PC-9 (cell line): ENCODE results near the gene AMY1A. TPM values are rescaled to one million over a fixed set of nuclear protein-coding genes. Genes with fewer than 3 reads are reported as not detected.
"Not testable (repeated sequence)": the region's sequence is repeated elsewhere in the genome, so short reads cannot be mapped to it uniquely, and the experiment has no call there.

Experiments used
- BruUV-seq: library from RNA; stranded (reverse); fragments of 400-500 nt; replicated peaks from 2 replicates; lab custom pipeline; 2021; lab: Mats Ljungman, UMichigan
- CTCF ChIA-PET: fragments of 300-600 bp; sonication (Branson Sonifier 250); formaldehyde crosslinking; loops from one replicate; lab custom pipeline; 2022; ENCODE audit warnings: antibody characterized with exemption; lab: Charles Lee
- POLR2A ChIA-PET: fragments of 300-600 bp; sonication (Branson Sonifier 250); formaldehyde crosslinking; loops from one replicate; lab custom pipeline; 2022; ENCODE audit warnings: antibody characterized with exemption; ENCODE audit not compliant: unreplicated experiment; lab: Charles Lee
- DNase-seq, 2 experiments: peaks; one replicate each; pipeline versions ENCODE4 v3.0.0 to v3.0.0-alpha.2; 2015 to 2022; ENCODE audit warnings: mixed read lengths in 1 of 2
- H2AFZ ChIP-seq: fragments of 200-600 bp; sonication (generic); 2 replicates; pipeline ENCODE4 v1.8.1; 2017; ENCODE audit warnings: antibody characterized with exemption
- H3F3A ChIP-seq: fragments of 200-600 bp; sonication (generic); 2 replicates; pipeline ENCODE4 v1.8.1; 2017; ENCODE audit warnings: antibody characterized with exemption, mild to moderate bottlenecking, low read depth; ENCODE audit not compliant: insufficient read depth
- H3K27ac ChIP-seq: fragments of 200-600 bp; sonication (generic); 2 replicates; pipeline ENCODE4 v1.6.1; 2016; ENCODE audit warnings: mixed run types
- H3K27me3 ChIP-seq: fragments of 200-600 bp; sonication (generic); 2 replicates; pipeline ENCODE4 v1.6.1; 2016; ENCODE audit warnings: low read depth, mixed run types; ENCODE audit not compliant: insufficient read depth
- H3K36me3 ChIP-seq: fragments of 200-600 bp; sonication (generic); 2 replicates; pipeline ENCODE4 v1.6.1; 2016; ENCODE audit warnings: low read depth, mixed run types
- H3K4me1 ChIP-seq: fragments of 200-600 bp; sonication (generic); replicated peaks from 2 replicates; pipeline ENCODE4 v1.6.1; 2016; ENCODE audit warnings: mixed run types; ENCODE audit not compliant: insufficient read depth
- H3K4me2 ChIP-seq: fragments of 200-600 bp; sonication (generic); 2 replicates; pipeline ENCODE4 v1.6.1; 2017; ENCODE audit warnings: mixed run types
- H3K4me3 ChIP-seq: fragments of 200-600 bp; sonication (generic); 2 replicates; pipeline ENCODE4 v1.6.1; 2016; ENCODE audit warnings: mixed run types
- H3K79me2 ChIP-seq: fragments of 200-600 bp; sonication (generic); 2 replicates; pipeline ENCODE4 v1.6.1; 2017; ENCODE audit warnings: low read depth, mixed run types
- H3K9me2 ChIP-seq: fragments of 200-600 bp; sonication (generic); 2 replicates; pipeline ENCODE4 v1.8.1; 2017; ENCODE audit warnings: mild to moderate bottlenecking; ENCODE audit not compliant: insufficient read depth
- H3K9me3 ChIP-seq: fragments of 200-600 bp; sonication (generic); 2 replicates; pipeline ENCODE4 v1.8.1; 2016; ENCODE audit warnings: low read depth; ENCODE audit not compliant: insufficient read depth
- H4K20me1 ChIP-seq: fragments of 200-600 bp; sonication (generic); 2 replicates; pipeline ENCODE4 v1.8.1; 2017; ENCODE audit not compliant: insufficient read depth
- intact Hi-C: fragments of 100-400 bp; cut with micrococcal nuclease; formaldehyde crosslinking; loops from one replicate; pipeline ENCODE4 v1.10.0; 2022; ENCODE audit not compliant: unreplicated experiment
- total RNA-seq: library from RNA; stranded (reverse); gene quantifications from 2 replicates; pipeline ENCODE4 v1.2.3, GENCODE V29; 2021

AMY1A gene
- total RNA-seq, 1 experiment from 2014 or later = not detected

DNA sequence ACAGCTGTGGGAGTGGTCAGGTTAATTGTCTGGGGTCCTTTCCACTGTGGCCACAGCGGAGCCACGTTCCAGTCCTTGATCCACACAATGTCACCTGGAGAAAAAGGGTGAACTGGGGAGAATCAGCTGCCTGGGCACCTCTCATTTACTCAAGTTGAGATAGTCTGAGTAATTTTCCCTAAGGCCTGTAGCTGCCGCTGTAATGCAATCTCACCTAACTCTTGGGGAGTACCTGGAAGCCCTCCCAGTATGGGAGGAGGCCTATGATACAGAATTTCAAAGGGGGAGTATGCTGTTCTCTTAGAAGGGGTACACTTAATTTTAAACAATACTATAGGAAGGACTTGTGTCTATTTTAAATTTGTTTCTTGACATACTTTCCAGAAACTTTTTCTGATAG, 5.3 kb upstream of the AMY1A start:
- H3K27ac ChIP-seq, H3K36me3 ChIP-seq, H3K9me2 ChIP-seq, H3K4me3 ChIP-seq, H2AFZ ChIP-seq, H3F3A ChIP-seq, BruUV-seq, CTCF ChIA-PET, DNase-seq, H4K20me1 ChIP-seq, POLR2A ChIA-PET, H3K79me2 ChIP-seq, intact Hi-C loops, H3K4me1 ChIP-seq, H3K4me2 ChIP-seq, H3K27me3 ChIP-seq, H3K9me3 ChIP-seq: not testable (repeated sequence)

DNA sequence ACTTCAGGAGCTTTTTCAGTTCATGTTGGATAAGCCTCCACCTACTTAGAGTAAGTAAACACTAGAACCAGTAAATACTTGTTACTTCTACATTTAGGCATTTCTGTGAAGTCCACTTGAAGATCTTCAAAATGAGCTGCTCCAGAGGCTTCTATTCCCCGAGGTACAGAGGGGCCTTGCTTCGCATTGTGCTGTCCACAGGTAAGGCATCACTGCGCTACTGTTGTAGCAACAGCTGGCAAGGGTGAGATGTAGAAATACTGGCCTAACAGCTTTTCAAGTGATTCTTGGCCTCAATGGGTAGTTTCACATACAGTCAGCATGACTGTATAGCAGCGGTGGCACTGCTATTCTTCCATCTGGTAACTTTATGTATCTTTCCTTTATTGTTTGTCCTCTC, 4.7 kb upstream of the AMY1A start:
- H3K4me2 ChIP-seq, H3K9me3 ChIP-seq, H3K4me1 ChIP-seq, DNase-seq, H4K20me1 ChIP-seq, H3K36me3 ChIP-seq, H2AFZ ChIP-seq, H3K9me2 ChIP-seq, H3K27ac ChIP-seq, H3K79me2 ChIP-seq, H3K4me3 ChIP-seq, BruUV-seq, H3F3A ChIP-seq, intact Hi-C loops, POLR2A ChIA-PET, H3K27me3 ChIP-seq, CTCF ChIA-PET: not testable (repeated sequence)

DNA sequence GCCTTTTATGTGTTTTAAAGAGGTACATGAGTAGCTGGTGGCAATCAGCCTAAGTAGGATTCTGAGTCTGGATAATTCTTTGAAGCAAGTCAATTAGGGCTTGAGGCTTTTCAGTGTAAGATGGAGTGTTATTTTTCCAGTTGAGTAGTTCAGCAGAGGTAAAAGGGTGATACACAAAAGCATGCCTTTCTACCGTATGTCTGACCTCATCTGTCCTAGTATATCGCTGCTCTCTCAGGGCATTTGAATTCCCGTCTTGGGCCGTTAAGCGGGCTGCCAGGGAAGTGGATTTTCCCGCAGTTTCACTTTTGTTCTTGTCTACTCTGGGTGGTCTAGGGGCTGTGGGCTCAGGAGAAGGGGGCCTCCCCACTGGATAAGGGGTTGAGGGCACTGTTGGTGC, 1.4 kb upstream of the AMY1A start:
- H3K79me2 ChIP-seq, H3K4me1 ChIP-seq, H3K27me3 ChIP-seq, CTCF ChIA-PET, H3K9me3 ChIP-seq, H3K9me2 ChIP-seq, POLR2A ChIA-PET, H3K36me3 ChIP-seq, H2AFZ ChIP-seq, H3F3A ChIP-seq, BruUV-seq, H3K27ac ChIP-seq, H3K4me3 ChIP-seq, intact Hi-C loops, DNase-seq, H3K4me2 ChIP-seq, H4K20me1 ChIP-seq: not testable (repeated sequence)

DNA sequence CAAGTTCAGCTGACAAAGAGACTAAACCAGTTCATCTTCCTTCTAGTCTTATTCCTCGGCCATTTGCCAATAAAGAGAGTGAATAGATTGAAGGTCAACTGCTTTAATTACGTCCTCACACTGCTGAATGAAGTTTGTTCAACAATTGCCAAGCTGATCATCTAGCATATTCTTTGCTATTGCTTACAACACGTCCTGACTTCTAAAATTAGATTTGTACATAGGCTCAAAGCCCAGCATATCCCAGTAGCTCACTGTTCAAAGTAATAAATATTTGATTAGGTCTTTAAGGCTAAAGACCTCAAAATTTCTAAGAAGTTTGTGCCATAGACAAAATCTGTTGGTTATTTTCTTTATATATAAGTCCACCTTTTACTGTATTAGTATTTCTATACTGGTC, 20.8 kb downstream of the AMY1A start:
- H3K4me1 ChIP-seq, CTCF ChIA-PET, intact Hi-C loops, BruUV-seq, H4K20me1 ChIP-seq, H3K9me3 ChIP-seq, H3K27me3 ChIP-seq, H3K4me2 ChIP-seq, H3F3A ChIP-seq, H3K79me2 ChIP-seq, H3K4me3 ChIP-seq, POLR2A ChIA-PET, DNase-seq, H3K36me3 ChIP-seq, H3K9me2 ChIP-seq, H2AFZ ChIP-seq, H3K27ac ChIP-seq: not testable (repeated sequence)

DNA sequence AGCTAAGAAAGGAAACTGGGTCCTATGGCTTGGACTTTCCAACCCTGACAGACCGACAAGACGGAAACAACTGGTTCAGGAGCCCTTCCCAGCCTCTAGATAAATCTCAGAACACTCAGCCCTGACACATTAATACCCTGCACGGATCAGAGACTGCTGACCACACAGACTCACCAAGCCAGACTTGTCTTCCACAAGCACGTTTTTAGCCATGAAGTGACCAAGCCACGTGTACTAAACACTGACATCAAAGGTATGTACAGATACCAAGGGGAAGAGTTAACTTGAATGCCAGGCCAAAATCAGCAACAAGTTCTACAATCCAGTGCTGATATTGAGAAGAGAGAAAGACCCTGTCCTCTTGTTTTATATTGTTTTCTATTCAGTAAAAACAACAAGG, 40.5 kb downstream of the AMY1A start, which contains the start of gene AMY1B:
AMY1B (minus strand) TSS at position 101 of the 400 bp plus-strand sequence. CDS start 571 bp downstream, outside the sequence.
- H3K79me2 ChIP-seq, H3K9me3 ChIP-seq, H3K27me3 ChIP-seq, H3K27ac ChIP-seq, H3K4me2 ChIP-seq, H3F3A ChIP-seq, H4K20me1 ChIP-seq, H3K4me3 ChIP-seq, POLR2A ChIA-PET, H3K9me2 ChIP-seq, H2AFZ ChIP-seq, intact Hi-C loops, H3K36me3 ChIP-seq, H3K4me1 ChIP-seq, BruUV-seq, DNase-seq, CTCF ChIA-PET: not testable (repeated sequence)

DNA sequence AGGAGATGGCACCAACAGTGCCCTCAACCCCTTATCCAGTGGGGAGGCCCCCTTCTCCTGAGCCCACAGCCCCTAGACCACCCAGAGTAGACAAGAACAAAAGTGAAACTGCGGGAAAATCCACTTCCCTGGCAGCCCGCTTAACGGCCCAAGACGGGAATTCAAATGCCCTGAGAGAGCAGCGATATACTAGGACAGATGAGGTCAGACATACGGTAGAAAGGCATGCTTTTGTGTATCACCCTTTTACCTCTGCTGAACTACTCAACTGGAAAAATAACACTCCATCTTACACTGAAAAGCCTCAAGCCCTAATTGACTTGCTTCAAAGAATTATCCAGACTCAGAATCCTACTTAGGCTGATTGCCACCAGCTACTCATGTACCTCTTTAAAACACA, 41.9 kb downstream of the AMY1A start:
- DNase-seq, H3K36me3 ChIP-seq, H3K79me2 ChIP-seq, H3K9me2 ChIP-seq, POLR2A ChIA-PET, H2AFZ ChIP-seq, H3K4me3 ChIP-seq, BruUV-seq, H3K27ac ChIP-seq, H3K4me2 ChIP-seq, H3K9me3 ChIP-seq, H4K20me1 ChIP-seq, H3K4me1 ChIP-seq, intact Hi-C loops, CTCF ChIA-PET, H3K27me3 ChIP-seq, H3F3A ChIP-seq: not testable (repeated sequence)

DNA sequence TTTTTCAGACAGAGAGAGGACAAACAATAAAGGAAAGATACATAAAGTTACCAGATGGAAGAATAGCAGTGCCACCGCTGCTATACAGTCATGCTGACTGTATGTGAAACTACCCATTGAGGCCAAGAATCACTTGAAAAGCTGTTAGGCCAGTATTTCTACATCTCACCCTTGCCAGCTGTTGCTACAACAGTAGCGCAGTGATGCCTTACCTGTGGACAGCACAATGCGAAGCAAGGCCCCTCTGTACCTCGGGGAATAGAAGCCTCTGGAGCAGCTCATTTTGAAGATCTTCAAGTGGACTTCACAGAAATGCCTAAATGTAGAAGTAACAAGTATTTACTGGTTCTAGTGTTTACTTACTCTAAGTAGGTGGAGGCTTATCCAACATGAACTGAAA, 45.1 kb downstream of the AMY1A start:
- intact Hi-C loops, POLR2A ChIA-PET, BruUV-seq: not testable (repeated sequence)

More for the DNA sequence above, 45.1 kb downstream of the AMY1A start:
- H3F3A ChIP-seq, DNase-seq, H3K4me1 ChIP-seq, H3K27ac ChIP-seq, H3K9me3 ChIP-seq, H3K27me3 ChIP-seq, H3K79me2 ChIP-seq, H4K20me1 ChIP-seq, H3K4me3 ChIP-seq, H3K36me3 ChIP-seq, H3K9me2 ChIP-seq, H2AFZ ChIP-seq, H3K4me2 ChIP-seq, CTCF ChIA-PET: not testable (repeated sequence)
